GM15510 (cell line): ENCODE data around the gene GZMM.

Source experiments
- POLR2A ChIP-seq: IDR thresholded peaks from 3 replicates; pipeline ENCODE4 v1.6.1; 2011; ENCODE audit warnings: borderline replicate concordance; ENCODE audit not compliant: insufficient read length; ENCODE audit errors: extremely low read depth

The GZMM gene

GRCh38 chr19:577439-578392, 33.9 kb downstream of the GZMM start:
- TF ChIP-seq POLR2A, result no peak

GRCh38 chr19:579111-579841, 35.4 kb downstream of the GZMM start:
- no peak for TF ChIP-seq POLR2A

GRCh38 chr19:579842-580155, 35.9 kb downstream of the GZMM start:
- TF ChIP-seq POLR2A, result no peak

GRCh38 chr19:580274-580835, 36.5 kb downstream of the GZMM start:
- TF ChIP-seq POLR2A, result no peak

- no peak for TF ChIP-seq POLR2A
These were observed 37.7 kb downstream of the GZMM start for GRCh38 chr19:581399-582111.

GRCh38 chr19:582497-583197, 38.8 kb downstream of the GZMM start:
- TF ChIP-seq POLR2A, result no peak

- TF ChIP-seq POLR2A, result no peak
These were observed 39.5 kb downstream of the GZMM start for GRCh38 chr19:583198-583967.

GRCh38 chr19:583968-584239, 40.1 kb downstream of the GZMM start:
- TF ChIP-seq POLR2A, result no peak

- TF ChIP-seq POLR2A, result peak; percentile 23
These were observed 40.6 kb downstream of the GZMM start for GRCh38 chr19:584240-585001.

- TF ChIP-seq POLR2A, result no peak
These were observed 41.8 kb downstream of the GZMM start for GRCh38 chr19:585551-586110.

- TF ChIP-seq POLR2A, result no peak
These were observed 44.4 kb downstream of the GZMM start for GRCh38 chr19:588093-588740.

GRCh38 chr19:588741-589692, 45.2 kb downstream of the GZMM start:
- no peak for TF ChIP-seq POLR2A
